Measurements from ENCODE around the gene MREG.
"Not testable (repeated sequence)": the region's sequence is repeated elsewhere in the genome, so short reads cannot be mapped to it uniquely, and the experiment has no call there.

Gene MREG

DNA sequence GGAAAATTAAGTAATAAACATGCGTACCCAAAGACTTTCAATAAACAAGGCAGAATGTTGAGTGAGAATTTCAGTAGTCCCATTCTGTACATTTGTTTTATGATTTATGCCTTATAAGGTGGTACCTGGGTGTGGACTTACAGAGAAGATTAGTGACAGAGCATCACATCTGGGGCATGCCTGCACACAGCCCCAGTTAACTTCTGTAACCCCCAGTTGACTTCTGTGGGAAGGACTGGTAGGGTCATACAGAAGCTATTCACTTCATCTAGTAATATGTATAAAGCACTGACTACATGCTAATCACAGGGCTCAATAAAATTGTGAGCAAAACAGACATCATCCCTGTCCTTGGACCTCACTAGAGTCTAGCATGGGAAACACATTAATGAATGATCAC is 16.1 kb downstream of the MREG start:
- in situ Hi-C loops (cut with MboI; ENCODE audit: low sequenced_read_pairs): no loop called here

DNA sequence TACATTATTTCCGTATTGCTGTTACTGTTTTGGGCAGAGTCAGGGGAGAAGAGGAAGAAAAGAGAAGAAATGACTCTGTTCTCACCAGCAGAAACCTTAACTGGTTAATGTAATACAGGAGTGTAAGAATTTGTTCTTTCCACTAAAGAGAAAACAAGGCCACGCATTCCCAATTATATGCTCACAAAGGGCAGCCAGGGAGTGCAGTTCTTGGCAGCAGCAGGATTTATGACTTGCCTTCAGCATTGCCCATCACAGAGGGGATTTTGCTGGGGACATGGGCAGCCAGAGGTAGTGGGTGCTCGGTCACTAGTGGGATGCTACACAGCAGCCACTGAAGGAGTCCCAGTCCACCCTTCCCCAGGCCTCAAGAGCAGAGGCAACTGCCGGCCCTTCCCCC is 18.4 kb downstream of the MREG start:
- in situ Hi-C loops (cut with MboI; ENCODE audit: low sequenced_read_pairs): no loop called here

DNA sequence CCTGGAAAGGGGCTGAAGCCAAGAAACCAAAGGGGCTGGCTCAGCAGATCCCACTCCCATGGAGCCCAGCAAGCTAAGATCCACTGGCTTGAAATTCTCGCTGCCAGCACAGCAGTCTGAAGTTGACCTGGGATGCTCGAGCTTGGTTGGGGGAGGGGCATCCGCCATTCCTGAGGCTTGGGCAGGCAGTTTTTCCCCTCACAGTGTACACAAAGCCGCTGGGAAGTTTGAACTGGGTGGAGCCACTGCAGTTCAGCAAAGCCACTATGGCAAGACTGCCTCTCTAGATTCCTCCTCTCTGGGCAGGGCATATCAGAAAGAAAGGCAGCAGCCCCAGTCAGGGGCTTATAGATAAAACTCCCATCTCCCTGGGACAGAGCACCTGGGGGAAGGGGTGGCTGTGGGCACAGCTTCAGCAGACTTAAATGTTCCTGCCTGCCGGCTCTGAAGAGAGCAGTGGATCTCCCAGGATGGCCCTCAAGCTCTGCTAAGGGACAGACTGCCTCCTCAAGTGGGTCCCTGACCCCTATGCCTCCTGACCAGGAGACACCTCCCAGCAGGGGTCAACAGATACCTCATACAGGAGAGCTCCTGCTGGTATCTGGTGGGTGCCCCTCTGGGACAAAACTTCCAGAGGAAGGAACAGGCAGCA is 24.7 kb downstream of the MREG start:
- in situ Hi-C loops (cut with MboI; ENCODE audit: low sequenced_read_pairs): not testable (repeated sequence)

DNA sequence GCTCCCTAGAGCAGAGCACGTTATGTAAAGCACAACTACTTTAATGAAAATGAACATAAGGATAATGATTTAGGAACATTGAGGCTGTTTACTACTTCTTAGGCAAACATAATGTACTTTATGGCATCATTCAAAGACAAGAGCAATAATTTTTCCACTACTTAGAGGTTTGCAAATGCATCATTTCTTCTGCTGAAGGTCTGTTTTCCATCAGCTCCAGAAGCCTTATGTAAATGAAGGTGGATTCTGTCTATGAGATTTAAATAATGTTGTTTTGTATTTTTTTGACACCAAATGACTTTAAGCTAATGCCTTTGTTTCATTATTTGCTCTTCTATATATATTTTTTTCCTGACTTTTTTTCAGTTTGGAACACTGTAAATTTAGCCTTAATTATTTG is 28.1 kb downstream of the MREG start:
- in situ Hi-C loops (cut with MboI; ENCODE audit: low sequenced_read_pairs): no loop called here

DNA sequence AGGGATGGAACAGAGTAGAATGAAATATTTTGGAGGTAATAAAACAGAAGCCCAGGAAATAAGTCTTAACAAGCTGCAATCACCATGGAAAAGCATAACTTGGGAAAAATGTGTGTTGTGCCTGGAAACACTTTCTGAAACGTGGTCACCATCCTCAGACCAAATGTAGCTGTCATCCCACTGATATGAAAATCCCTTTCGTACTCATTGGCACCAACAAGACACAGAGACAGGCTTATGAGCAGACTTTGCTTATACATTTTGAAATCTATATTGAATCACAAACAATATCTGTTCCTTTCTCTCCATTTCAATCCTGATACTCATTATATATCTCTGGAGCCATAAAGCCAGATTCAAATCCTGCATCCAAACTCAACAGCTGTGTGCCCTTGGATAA is 28.7 kb downstream of the MREG start:
- in situ Hi-C loops (cut with MboI; ENCODE audit: low sequenced_read_pairs): no loop called here

DNA sequence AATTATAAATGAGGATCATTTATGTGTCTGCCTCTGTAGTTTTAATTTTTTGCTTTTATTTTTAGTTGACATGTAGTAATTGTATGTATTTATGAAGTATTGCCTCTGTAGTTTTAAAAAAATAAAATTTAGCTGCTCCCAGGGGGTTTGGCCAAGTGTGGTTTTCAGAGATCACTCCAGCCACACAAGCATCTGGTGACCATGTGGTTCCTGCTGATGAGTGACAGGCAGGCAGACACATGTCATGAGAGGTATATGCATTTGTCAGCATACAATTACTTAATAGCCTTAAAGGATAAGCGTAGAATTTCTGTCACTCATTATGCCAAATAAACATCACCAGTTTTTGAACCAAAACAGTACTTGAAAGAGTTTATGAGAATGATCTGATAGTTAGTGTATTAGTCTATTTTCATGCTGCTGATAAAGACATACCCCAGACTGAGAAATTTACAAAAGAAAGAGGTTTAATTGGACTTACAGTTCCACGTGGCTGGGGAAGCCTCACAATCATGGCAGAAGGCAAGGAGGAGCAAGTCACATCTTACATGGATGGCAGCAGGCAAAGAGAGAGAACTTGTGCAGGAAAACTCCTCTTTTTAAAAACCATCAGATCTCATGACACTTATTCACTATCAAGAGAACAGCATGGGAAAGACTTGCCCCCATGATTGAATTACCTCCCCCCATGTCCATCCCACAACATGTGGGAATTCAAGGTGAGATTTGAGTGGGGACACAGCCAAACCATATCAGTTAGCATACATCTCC is 29.6 kb downstream of the MREG start:
- in situ Hi-C loops (cut with MboI; ENCODE audit: low sequenced_read_pairs): no loop called here

DNA sequence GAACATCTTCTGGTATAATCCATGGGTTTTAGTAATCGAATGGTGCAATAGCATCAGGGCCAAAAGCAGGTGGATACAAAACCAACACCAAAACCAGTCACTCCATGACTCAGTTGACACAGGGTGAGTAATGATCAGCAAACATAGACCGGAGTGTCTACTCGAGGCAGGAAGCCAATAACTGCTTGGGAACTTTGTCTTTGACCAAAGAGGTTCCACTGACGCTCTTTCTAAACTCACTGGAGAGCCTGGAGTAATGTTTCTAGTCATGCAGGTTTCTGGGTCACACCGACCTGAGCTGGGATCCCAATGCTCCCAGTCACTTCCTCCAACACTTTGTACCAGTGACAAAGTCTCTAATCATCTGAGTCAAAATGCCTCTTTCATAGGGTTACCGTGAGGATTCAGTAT is 30.9 kb downstream of the MREG start:
- in situ Hi-C loops (cut with MboI; ENCODE audit: low sequenced_read_pairs): no loop called here

DNA sequence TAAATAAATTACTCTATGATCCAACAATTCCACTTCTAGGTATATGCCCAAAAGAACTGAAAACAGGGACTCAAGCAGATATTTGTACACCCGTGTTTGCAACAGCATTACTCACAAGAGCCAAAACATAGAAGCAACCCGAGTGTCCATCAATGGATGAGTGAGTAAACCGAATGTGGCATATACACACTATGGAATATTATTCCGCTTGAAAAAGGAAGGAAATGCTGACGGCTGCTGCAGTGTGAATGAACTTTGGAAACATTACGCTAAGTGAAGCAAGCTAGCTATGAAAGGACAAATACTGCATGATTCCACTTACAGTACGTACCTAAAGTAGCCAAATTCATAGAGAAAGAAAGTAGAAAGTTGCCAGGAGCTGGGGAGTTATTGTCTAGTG is 32.2 kb downstream of the MREG start:
- in situ Hi-C loops (cut with MboI; ENCODE audit: low sequenced_read_pairs): no loop called here

DNA sequence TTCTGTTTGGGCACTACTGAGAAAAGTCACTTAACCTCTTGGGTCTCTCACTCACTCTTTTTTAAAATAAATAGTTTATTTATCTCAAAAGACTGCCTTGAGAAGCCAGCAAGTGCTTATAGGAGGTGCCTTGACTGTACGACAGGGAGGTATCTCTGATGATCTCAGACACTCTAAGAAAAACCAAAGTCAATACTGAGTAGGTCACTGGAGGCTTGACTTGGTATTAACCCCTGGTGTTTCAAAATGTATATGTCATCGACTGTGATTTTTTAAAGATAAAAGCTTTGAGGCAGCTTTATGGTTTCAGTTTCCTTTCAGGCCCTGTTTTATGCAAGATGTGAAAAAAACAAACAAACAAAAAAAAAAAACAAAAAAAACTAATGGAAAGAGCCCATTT is 33.7 kb downstream of the MREG start:
- in situ Hi-C loops (cut with MboI; ENCODE audit: low sequenced_read_pairs): no loop called here

DNA sequence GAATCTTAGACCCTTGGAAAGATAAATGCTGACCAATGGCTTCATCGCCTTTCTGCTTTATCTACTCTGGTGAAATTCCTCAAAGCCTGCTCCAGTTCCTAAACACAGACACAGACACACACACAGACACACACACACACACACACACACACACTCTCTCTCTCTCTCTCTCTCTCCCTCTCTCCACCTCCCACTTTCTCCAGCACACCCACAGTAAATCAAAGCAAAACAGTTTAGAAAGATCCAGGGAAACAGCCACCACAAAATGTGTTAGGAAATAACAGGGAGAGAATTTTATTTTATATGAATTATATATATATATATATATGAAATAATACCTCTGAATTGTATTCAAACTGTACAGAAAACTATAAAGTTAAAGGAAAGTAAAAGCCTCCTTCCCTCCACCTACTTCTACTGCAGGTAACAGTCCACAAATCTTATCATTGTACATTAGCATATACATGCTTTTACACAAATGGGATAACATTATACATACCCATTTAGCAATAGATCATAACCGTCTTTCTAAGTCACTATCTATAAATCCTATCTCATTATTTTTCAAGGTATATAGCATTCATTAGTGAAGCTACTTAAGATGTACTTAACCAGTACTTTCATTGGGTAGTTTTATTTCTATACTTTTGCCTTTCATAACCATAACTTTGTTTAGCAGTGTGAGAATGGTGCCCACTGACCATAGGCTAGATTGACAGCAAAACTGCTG is 38.5 kb downstream of the MREG start:
- in situ Hi-C loops (cut with MboI; ENCODE audit: low sequenced_read_pairs): no loop called here

DNA sequence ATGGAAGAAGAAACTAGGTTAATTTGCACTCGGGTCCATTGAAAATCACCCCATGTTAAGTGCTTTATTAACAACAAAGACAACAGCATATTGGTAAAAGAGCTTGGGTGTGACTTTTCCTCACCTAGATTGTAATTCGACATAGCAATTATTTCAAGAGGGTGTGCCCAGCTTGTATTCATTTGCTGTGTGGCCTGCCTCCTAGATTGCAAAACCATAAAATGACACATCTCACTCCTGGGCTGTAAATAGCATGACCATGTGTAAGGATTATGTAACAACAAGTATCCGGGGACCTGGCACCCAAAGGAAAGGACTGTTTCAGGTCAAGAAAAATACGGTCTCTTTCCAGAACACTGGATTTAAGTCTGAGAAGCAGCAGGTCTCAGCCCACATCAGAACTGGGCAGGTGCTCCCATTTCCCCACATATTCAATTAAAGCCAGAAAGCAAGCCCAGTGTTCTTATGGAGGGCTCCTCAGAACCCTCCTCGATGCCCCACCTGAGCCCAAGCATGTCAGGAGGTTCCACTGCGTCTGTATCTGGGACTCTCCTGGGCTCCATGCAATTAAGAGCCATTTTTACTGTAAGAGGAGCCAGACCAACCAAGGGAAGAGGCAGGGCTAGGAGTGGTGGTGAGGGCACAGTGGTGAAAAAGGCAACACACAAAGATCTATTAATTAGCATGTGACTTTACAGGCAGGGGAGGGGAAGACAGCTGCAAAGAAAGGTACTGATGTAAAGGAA is 39.2 kb downstream of the MREG start:
- in situ Hi-C loops (cut with MboI; ENCODE audit: low sequenced_read_pairs): no loop called here

DNA sequence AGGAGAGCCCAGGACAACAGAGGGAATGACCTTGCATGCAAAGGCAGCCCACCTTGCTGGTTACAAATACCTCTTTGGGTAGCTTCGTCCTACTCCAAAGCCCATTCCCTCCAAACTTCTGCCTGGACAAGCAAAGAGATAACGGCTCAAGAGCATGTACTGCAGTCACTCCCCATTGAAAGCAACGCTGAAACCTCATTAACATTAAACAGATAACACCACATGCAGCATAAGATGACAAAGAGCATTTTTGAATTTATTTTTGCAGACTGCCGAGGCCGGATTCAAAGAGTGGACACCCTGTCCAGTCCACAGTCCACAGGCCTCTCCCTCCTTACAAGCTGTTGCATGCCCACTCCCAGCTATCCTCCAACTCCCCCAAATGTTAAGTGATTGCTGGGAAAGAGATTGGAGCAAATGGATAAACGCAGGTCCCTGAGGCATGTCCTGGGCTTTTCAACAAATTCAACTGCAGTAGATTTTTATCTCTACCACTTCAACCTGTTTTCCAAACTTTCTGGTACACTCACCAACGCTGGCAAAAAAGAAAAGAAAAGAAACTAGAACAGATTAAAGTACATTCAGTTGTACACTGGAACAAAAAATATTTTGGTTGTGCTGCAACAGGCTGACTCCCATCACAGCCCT is 40.1 kb downstream of the MREG start:
- in situ Hi-C loops (cut with MboI; ENCODE audit: low sequenced_read_pairs): no loop called here

DNA sequence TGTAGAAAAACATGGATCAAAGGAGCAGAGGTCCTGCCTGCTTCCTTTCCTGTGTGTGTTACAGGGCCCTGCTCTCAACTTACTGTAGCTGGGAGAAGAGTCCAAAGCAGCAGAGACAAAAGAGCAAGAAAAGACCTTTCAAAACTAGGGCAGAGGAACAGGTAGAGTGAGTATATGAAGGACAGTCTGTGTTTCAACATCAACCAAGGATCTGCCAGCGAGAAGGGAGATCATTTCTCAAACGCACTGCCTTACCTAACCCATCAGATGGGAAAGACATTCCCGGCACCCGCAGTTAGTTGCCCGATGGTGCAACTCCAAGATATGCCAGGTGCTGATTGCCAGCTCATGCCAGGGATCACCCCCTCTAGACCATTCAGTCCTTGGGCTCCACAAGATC is 41.7 kb downstream of the MREG start:
- in situ Hi-C loops (cut with MboI; ENCODE audit: low sequenced_read_pairs): no loop called here

DNA sequence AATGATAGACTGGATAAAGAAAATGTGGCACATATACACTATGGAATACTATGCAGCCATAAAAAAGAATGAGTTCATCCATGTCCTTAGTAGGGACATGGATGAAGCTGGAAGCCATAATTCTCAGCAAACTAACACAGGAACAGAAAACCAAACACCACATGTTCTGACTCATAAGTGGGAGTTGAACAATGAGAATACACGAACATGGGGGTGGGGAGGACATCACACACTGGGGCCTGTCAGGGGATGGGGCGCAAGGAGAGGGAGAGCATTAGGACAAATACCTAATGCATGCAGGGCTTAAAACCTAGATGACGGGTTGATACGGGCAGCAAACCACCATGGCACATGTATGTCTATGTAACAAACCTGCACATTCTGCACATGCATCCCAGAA is 42.5 kb downstream of the MREG start:
- in situ Hi-C loops (cut with MboI; ENCODE audit: low sequenced_read_pairs): not testable (repeated sequence)

DNA sequence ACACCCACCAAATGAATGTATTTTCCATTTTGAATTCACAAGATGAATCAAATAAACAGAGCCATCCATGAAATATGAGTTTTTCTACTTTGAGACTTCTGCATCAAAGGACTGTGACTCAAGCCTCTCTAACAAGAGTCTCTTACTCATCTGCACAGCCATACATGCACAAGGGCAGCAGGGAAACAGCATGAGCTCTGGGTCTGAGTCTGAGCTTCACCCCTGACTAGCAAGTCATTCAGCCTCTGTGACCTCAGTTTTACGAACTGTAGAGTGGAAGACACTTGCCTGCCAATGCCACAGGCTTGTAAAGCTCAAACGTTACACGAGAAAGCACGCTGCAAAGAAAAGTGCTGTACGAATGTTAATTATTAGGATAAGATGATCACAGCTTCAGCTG is 42.9 kb downstream of the MREG start:
- in situ Hi-C loops (cut with MboI; ENCODE audit: low sequenced_read_pairs): no loop called here

DNA sequence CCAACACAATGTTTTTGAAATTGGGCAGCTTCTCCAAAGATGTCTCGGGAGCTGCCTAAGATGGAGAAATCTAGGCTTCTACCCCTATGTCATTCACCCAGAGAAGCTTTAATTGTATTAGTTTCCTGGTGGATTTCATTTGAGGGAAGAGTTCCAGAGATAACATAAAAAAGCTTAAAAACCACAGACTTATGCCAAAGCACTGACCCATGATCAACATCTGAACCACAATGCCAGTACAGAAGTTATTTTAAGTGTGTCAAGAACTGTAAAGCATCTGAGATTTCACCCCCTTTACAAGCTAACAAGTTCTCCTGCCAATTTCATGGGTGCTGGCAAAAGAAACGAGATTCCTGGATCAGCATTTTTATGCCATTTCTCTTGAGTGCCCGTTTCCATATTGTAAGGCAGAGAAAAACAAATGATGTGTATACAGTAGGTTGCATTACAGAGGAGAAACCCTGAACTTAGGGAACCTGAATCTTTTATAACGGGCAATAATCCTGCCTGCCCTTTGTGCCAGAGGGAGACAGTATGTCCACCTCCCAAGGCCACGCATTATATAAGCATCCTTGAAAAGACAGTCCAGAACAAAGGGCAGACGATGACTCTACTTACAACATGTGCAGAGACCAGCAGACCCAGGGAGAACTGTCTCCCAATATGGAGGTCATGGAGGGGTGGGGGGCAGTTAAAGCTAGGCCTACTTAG is 44.1 kb downstream of the MREG start:
- in situ Hi-C loops (cut with MboI; ENCODE audit: low sequenced_read_pairs): no loop called here

DNA sequence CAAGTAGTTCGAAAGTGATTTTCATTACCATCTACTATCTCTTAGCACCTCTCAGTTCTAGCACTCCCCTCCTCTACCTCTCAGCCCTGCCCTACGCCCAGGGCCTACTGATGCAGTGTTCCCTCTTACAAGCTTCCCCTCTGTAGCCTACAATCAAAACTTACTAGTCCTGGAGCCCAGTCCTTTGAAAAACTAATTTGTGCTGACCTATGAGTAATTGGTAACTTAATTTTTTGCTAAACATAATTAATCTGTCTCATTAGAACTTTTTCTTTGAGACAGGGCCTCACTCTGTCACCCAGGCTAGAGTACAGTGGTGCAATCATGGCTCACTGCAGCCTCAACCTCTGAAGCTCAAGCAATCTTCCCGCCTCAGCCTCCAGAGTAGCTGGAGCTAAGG is 44.9 kb downstream of the MREG start:
- in situ Hi-C loops (cut with MboI; ENCODE audit: low sequenced_read_pairs): no loop called here

DNA sequence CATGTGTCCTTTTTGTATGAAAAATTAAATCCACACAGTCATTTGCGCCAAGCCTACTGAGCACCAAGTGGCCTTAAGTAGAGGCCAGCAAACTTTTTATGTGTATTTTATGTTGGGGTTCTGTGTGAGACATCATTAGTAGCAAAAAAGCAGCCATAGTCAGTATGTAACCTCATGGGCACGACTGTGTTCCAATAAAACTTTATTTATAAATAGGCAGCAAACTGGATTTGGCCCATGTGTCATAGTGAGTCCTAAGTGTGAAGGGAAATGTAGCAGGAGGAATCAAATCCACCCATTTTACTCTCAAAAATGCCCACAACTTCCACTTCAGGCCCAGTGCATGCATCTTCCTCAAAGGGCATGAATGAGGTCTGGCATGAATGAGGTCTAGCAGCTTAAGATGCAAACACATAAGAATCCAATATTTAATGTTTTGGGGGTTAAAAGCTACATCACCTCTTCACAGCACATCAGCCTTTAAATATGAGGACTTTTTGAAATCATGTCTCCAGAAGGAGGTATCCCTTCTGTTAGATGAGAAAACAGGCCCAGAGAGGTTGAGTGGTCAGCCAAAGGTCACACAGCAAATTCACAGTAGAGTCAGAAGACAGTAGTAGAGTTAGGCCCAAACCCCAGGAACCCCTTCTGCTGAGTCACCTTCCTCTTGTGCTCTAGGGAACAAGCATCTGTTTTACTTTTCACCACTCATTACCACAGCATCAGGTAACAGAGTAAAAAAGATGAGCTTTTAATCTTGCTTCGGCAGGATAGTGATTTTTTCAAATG is 45.6 kb downstream of the MREG start:
- in situ Hi-C loops (cut with MboI; ENCODE audit: low sequenced_read_pairs): no loop called here

DNA sequence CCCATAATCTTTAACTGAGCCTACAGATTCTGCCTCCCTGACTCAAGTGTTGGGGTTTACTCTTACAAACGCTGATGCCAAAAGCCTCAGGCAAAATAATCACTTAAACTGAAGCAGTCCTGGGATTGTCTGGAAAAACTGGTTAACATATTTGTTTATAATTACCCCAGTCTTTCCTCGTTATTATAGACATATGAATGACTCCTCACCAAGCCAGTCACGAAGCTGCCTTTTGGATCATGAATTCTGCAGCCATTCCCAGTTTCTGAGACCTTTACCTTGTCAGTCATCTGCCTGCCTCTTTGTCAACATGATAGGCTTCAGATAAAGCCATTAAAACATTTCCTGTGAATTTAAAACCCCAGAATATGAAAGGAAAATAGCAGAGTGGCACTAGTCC is 46.4 kb downstream of the MREG start:
- in situ Hi-C loops (cut with MboI; ENCODE audit: low sequenced_read_pairs): no loop called here

DNA sequence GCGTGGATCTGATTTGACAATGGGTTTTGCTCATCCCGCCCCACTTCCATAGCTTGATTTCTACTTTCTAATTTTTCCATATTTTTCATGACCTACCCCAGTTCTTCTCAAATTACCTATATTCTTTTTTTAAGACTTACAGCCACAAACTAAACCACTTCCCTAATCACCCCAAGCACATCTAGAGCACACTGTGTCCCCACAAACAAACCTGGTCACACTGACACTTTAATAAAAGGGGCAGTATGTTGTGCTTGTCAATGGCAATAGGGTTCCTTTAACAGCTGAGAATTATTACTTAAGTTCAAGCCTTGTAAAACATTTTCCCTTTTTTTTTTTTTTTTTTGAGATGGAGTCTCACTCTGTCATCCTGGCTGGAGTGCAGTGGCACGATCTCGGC is 47.1 kb downstream of the MREG start:
- in situ Hi-C loops (cut with MboI; ENCODE audit: low sequenced_read_pairs): no loop called here

All from HL-60/S4 (cell line).